Activated CD4-positive, alpha-beta T cell treated with anti-CD3 and anti-CD28 coated beads for 48 hours (primary cell): ENCODE measurements around the gene NCOR1.
"Not testable (repeated sequence)": the region's sequence is repeated elsewhere in the genome, so short reads cannot be mapped to it uniquely, and the experiment has no call there.

Experiments used
- DNase-seq: peaks from one replicate; pipeline ENCODE4 v3.0.0-alpha.2; 2020

Gene NCOR1

DNA sequence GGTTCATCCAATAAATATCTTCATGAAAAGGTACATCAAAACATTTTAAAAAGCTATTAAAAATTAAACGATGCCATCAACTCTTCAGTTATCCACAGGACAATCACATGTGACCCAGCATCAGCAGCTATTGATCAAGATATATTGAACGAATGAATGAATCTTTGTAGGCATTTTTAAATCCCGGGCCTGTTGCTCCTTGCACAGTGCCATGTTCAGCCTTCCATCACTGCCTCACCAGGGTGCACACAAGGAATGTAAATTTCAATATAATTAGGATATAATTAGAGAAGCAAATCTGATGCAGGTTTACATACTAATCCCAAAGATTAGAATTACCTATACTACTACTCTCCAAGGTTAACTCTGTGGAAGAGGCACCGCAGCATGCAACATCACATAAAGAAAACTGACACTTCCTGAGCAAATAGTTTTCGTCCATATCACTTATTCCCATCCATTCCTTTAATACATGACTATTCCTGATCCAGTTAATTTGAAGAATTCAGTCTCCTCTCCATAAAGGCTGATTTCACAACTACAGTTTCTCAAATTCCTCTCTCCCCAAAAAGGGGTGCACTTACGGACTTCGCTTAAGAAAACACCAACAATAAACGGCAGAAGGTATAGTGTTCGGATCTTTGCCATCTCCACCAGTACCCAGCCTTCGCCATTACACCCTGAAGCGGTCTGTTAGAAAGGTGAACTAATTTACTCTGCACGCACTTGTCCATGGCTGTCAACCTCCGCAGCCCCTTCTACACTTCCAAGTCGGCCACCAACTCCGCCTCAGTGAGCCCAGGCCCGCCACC lies 938 bp downstream of the NCOR1 start:
- DNase-seq = no peak

DNA sequence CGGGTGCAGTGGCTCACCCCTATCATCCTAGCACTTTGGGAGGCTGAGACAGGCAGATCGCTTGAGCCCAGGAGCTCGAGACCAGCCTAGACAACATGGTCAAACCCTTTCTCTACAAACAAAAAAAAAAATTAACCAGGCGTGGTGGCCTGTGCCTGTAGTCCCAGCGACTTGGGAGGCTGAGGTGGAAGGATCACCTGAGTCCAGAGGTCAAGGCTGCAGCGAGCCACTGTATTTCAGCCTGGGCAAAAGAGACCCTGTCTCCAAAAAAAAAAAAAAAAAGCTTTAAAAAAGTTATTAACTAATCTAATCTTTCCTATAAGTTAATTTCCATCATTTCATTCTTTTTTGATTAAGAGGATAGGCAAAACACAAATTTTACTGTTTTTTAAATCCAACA lies 2.5 kb downstream of the NCOR1 start:
- no peak for DNase-seq

DNA sequence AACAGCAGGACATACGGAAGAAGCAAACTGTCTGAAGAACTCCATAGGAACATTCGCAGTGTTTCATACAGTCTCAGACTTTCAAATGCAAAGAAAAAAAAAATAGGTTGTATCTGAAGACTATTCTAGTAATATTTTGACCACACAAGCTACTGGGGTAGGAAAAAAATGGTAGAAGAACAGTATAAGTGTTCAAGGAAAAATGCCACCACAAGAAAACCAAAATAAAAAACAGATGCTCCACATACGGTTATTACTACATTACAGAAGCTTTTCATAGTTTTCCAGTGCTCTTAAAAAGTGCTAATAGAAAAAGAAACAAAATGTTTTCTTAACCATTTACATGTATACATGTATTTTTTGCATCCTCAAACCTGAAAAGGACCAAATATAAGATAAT lies 3.7 kb downstream of the NCOR1 start:
- no peak for DNase-seq

DNA sequence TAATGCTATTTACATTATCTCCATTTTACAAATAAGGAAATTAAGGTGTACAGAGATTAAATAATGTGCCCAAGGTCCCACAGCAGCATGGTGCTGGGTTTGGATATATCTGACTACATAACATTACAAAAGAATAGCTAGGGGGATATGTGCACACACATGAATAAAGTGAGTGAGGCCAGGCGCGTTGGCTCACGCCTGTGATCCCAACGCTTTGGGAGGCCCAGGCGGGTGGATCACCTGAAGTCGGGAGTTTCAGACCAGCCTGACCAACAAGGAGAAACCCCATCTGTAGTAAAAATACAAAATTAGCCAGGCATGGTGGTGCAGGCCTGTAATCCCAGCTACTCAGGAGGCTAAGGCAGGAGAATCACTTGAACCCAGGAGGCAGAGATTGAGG lies 10.6 kb downstream of the NCOR1 start:
- DNase-seq = not testable (repeated sequence)

DNA sequence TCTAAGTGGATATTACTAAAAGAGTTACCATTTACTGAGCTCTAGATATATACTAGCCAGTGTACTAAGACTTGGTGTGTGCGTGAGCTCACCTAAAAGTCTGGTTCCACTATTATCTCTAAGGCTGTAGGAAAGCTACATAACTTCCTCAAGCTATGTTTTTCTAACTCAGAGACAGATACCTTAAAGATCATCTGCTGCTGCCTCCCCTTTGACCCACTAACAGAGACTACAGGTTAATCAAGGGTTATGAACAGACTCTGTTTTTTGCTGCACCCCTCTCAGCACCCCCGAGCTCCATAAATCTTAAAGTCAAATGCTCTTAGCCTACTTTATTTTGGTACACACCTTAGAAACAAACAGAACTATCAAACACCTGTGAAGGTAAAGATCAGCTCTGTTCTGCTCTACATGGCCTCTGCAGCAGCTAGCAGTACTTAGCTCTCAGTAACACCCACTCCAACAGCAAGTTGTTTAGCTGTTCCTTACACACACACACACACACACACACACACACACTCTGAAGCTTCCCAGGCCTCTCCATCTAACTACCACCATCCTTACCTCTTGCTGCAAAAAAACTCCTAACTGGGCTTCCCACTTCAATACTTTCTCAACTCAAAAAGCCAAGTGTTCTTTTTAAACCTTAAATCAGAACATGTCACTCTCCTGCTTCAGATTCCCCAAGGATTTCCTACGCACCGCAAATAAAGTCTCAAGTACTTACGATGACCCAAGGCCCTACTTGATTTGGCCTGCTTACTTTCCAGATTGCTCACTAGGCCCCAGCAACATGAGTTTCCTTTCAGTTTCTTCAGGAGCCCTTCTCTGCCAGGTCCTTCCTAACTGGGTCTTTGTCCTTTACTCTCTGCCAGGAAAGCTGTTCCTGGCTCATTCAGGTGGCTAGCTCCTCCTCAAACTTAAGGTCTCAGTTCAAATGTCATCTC lies 12.5 kb downstream of the NCOR1 start:
- not testable (repeated sequence) for DNase-seq

DNA sequence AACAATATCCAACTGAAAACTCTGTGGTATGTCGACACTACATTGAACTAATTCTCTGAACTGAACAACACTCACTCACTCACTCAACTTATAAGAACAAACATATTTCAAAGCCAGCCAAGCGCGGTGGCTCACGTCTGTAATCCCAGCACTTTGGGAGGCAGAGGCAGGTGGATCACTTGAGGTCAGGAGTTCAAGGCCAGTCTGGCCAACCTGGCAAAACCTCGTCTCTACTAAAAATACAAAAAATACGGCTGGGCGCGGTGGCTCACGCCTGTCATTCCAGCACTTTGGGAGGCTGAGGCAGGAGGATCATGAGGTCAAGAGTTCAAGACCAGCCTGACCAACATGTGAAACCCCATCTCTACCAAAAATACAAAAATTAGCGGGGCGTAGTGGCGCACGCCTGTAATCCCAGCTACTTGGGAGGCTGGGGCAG lies 13.6 kb downstream of the NCOR1 start:
- not testable (repeated sequence) for DNase-seq

DNA sequence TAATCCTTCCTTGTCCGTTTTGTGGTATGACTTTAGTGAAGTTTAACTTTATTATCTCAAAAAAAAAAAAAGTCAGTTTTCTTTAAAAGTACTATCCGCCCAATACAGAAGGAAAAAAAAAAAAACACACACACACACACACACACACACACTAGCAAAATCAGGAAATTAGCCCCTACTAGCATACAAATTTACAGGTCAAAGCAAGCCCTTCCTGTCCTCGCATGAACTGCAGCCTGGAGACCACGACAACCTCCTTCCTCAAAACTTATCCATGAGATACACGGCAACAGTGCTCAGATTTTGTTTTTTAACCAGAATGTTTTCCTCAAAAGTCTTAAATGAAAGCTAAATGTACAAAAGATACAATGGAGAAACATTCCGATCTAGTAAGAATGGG lies 16.2 kb downstream of the NCOR1 start:
- DNase-seq = no peak

DNA sequence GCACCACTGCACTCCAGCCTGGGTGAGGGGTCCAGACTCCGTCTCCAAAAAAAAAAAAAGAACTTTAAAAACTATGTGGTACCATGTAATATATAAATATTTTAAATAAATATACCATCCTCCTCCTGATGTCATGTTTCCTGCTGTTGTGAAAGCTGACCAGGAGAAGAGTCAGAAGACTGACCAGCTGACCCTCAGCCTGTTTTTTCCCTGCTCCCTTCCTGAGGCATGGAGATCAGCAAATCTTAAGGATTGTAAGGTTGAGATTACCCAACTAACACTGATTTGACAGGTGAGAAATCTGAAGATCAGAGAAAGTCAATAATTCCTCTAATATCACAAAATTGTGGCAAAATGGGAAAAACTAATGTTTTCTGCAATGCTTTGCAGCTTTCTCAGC lies 18.1 kb downstream of the NCOR1 start:
- no peak for DNase-seq

DNA sequence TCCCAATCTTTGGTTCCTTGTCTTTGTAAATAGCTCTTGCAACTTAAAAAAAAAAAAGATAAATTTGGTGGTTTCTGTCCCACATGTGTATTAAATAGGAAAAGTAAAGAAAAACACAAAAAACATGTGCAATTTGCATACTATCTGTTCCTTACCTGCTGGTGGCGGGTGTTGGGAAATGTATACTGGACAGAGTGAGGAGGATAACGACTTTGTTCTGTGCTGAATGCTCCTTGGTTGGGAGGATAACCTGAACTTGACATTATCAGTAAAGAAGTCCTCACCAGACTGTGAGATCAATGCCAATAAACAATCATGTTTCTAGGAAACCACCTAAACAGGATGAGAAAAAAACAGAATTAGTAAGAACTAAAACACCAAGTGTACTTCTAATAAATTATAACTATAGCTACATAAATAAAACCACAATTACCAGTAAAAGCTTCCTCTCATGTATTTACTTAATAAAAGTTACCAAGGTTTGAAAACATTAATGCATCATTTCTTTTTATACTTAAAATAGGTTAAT lies 21.0 kb downstream of the NCOR1 start:
- DNase-seq = not testable (repeated sequence)

DNA sequence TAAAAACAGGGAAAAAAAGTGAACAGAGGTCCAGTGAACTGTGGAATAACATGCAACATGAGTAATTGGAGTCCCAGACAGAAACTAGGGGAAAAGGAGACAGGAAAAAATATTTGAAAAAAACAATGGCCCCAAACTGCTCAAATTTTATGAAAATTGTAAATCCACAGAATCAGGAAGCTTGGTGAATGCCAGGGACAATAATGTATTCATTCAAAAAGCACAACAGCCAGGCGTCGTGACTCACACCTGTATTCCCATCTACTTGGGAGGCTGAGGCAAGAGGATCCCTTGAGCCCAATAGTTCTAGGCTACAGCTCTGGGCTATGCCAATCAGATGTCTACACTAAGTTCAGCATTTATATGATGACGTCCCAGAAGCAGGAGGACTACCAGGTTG lies 23.7 kb downstream of the NCOR1 start:
- no peak for DNase-seq

DNA sequence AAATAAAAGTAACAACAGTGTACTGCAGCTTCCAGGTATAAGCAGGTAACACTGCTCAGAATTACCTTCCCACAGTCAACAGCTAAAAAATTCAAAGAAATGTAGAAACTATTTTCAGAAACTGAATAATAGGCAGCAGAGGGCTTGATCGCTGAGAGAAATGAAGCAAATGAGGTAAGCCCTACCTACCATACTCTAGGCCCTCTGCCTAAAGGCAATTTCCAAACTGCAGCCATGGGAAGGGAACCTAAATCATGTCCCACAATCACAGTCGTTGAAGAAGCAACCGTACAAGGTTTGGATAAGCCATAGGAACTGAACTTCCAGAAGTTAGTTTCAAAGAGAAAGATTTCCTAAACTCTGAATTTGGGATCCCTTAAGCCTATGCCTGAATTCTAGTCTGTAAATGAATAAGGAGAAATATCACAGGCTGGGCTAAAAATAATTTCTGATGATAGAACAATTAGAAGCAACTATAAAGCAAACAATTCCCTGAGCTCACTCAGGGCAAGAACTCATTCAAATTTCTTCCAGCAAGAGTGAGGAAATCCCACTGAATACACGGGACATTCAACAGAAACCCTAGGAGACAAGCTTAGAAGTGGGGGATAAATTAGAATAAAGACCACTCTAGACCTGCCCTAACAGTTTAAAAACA lies 24.5 kb downstream of the NCOR1 start:
- DNase-seq = no peak

DNA sequence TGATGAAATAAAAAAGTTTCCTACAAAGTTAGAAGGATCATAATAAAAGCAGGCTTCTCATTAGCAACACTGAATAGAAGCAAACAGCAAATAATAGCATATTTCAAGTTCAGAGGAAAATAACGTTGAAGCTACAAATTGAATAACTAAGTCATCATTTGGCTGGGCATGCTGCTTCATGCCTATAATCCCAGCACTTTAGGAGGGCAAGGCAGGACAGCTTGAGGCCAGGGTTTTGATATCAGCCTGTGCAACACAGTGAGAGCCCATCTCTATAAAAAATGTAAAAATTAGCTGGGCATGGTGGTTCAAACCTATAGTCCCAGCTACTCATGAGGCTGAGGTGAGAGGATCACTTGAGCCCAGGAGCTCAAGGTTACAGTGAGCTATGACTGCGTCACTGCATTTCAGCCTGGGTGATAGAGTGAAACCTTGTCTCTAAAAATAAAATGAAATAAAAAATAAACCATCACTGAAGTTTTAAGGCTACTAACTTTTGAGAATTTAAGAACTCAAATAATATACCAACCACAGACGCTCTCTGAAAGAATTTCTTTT lies 25.5 kb downstream of the NCOR1 start:
- DNase-seq = no peak

DNA sequence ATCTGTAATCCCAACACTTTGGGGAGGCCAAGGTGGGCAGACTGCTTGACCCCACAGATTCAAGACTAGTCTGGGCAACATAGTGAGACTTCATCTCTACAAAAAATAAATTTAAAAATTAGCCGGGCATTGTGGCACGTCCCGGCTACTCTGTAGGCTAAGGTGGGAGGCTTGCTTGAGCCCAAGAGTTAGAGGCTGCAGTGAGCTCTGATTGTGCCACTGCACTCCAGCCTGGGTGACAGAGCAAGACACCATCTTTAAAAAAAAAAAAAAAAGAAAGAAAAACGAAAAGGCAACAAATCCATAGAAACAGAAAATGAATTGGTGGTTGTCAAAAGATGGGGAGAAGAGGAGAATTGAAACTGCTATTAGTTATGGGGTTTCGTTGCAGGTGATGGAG lies 27.7 kb downstream of the NCOR1 start:
- no peak for DNase-seq

DNA sequence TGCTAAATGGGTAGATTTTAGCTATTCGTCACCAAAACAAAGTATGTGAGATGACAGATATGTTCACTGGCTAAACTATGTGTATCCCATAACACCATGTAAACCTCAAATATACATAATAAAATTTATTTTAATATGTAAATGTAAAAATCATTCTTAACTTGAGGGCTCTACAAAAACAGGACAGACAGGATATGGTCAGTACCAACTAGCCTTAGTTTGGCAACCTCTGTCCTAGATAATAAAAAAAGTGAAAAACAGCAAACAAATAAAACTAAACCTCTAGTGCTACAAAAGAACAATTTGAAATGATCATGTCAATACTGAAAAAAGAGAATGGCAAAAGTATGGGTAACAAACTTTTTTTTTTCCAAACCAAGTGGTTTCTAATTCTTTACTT lies 33.8 kb downstream of the NCOR1 start:
- DNase-seq = no peak

DNA sequence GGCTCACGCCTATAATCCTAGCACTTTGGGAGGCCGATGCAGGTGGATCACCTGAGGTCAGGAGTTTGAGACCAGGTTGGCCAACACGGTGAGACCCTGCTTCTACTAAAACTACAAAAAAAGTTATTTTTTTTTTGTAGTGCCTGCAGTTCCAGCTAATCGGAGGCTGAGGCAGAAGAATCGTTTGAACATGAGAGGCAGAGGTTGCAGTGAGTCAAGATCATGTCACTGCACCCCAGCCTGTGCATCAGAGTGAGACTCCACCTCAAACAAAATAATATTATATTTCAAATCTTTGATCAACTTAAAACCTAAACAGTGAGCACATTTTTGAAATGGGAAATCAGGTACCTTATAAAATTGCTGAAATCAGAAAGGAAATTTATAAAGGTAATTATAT lies 36.5 kb downstream of the NCOR1 start:
- no peak for DNase-seq

DNA sequence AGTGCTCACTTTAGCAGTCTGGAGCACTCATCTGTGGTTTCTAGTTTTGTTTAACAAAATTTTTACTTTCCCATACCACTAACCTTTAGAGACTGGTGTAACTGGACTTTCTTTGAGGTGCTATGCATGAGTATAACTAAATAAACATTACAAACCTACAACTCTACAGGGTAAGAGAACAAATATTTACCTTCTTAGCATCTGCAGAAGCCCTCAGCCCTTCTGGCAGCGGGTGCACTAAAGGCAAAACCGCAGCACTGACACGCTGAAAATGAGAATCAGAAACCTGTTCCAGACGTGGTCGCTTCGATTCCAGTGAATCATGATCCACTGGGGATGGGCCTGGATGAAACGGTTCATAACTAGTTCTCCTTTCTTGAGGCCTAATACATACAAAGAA lies 43.7 kb downstream of the NCOR1 start:
- no peak for DNase-seq

DNA sequence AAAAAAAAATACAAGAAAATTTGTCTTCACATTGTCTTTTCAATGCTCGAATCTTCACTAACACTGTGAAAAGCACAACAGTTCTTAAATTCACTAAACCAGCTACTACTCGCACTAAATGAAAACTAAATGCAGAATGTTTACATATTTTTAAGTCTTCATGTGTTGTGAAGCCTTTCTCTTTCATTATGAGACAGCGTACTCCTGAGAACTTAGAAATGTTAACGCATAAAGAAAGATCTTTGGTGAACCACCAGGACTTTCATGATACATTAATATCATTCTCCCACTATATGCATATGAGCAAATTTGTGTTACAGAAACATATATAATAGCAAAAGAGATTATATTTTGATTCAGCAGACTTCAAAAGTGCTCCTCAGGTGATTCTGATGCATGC lies 48.6 kb downstream of the NCOR1 start:
- not testable (repeated sequence) for DNase-seq

DNA sequence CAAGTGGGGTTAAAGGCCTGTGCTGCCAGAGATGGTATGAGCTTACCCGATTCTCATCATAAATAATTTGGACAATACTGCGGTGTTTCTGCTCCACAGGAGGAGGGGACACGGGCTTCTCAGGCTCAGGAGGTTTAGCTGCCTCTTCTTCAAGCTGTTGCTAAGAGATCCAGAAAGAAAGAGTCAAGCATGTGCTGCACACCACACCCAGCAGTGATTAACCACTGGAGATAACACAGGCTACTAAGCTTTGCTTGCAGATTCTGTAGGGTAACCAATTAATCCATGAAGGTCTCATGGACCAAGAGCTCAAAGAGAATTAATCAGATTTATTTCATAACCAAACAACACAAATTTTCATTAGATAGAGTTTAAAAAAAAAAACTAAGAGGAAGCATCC lies 56.6 kb downstream of the NCOR1 start:
- DNase-seq = no peak

DNA sequence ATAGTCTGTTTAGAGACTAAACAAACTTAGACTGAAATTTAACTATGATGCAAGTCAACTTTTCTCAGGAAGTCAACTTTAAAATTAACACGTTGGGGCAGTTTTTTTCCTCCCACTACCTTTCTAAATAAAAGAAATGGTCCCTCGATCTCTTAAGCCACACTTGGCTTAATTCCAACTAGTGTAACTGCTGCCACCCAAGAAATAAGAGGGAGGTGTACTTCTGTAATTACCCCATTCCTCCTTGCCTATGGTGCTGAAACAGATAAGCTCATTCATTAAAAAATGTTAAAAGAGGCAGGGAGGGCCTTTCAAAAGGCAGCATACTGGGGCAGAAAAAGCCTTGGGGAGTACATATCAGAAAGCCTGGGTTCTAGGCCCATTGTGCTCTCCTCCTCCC lies 59.8 kb downstream of the NCOR1 start:
- DNase-seq = no peak

DNA sequence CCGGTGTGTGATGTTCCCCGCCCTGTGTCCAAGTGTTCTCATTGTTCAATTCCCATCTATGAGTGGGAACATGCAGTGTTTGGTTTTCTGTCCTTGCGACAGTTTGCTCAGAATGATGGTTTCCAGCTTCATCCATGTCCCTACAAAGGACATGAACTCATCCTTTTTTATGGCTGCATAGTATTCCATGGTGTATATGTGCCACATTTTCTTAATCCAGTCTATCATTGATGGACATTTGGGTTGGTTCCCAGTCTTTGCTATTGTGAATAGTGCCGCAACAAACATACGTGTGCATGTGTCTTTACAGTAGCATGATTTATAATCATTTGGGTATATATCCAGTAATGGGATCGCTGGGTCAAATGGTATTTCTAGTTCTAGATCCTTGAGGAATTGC lies 63.0 kb downstream of the NCOR1 start:
- DNase-seq = not testable (repeated sequence)

DNA sequence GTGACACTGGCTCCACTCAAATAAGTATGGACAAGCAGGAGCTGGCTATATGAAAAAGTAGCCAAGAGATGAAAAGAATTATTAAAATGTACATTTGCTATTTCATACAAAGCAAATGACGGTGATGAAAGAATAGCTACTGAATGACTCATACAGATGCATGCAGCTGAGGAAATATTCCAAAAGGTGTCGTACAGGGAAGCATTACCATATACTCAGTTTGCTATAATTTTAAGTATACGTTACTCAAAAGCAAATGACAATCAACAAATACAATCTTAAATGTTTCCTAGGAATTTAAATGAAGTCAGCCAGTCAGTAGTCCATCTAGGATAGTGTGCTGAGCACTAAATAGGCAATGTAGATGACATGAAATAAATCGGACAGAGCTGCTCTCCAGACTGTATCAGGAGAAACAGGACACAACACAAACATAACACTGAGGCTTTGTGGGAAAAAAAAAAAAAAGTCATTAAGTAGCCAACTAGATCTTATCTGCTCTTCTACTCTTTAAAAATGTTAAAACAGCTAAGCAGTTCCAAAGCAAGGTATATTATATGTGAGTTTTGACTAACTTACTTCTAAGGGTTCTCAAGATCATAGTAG lies 65.0 kb downstream of the NCOR1 start:
- DNase-seq = no peak

DNA sequence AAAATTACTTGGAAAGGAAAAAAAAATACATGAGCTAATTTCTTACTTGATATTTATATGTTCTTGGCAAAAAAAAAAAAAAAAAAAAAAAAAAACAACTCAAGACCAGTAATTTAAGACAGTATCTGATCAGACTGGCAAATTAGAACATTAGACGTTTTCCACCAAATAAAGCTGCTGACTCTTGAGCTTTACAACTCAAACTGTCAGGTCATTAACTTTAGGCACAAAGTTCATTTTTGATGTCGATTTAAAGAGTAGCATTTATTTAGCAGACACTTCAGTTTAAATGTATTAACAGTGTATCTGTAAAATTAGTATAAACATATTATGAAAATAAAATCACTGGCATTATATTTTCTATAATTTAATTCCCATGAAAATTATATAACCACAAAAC lies 66.7 kb downstream of the NCOR1 start:
- DNase-seq = no peak
